ENCODE data around the gene CFAP119. TPM values are rescaled to one million over a fixed set of nuclear protein-coding genes. Genes with fewer than 3 reads are reported as not detected.

Gene CFAP119
- total and polyA plus RNA-seq, 8 donors: 2.0 to 71.2 (median 10.4) TPM; not detected in 2

GRCh38 chr16:30753596-30753995 is 8.3 kb downstream of the CFAP119 start:
- intact Hi-C loops (cut with DNase I; ENCODE audit: low total_unique reads): no loop called here
- H3K27ac ChIP-seq: no peak overlapping the region
- DNase-seq: no peak
- H3K4me1 ChIP-seq: peaks cover 0 to 15% (median 12%) of the 10 kb centered on the region in 4 donors
- no peaks in the 10 kb centered on the region for H3K27me3 ChIP-seq
- no peak for TF ChIP-seq POLR2A (IDR thresholded peaks at IDR 0.05)
- no peak for TF ChIP-seq CTCF (IDR thresholded peaks at IDR 0.05)
- TF ChIP-seq EP300 (IDR thresholded peaks at IDR 0.05): no peak
- no peak for TF ChIP-seq POLR2AphosphoS5 (IDR thresholded peaks at IDR 0.05)
- H3K4me3 ChIP-seq: no peak overlapping the region
- 67 to 82% (median 71%) methylated on average over 4 of the region's 4 CpGs for WGBS, 5 donors
- H3K36me3 ChIP-seq: peaks cover 37 to 81% (median 76%) of the 10 kb centered on the region in 4 donors
- no peaks in the 10 kb centered on the region for H3K9me3 ChIP-seq

- no peak for DNase-seq
- H3K4me1 ChIP-seq: peaks cover 6 to 29% (median 18%) of the 10 kb centered on the region in 4 donors
- H3K27me3 ChIP-seq: no peaks in the 10 kb centered on the region
- no peak overlapping the region for H3K27ac ChIP-seq
- WGBS, 5 donors: 91 to 94% (median 92%) methylated on average over 20 of the region's 20 CpGs
- peaks cover 27 to 58% (median 52%) of the 10 kb centered on the region in 4 donors for H3K36me3 ChIP-seq
- no peaks in the 10 kb centered on the region for H3K9me3 ChIP-seq
- no peak overlapping the region for H3K4me3 ChIP-seq
- intact Hi-C loops (cut with DNase I; ENCODE audit: low total_unique reads): no loop called here
- TF ChIP-seq CTCF (IDR thresholded peaks at IDR 0.05) (no peak), POLR2AphosphoS5 (IDR thresholded peaks at IDR 0.05) (no peak), POLR2A (IDR thresholded peaks at IDR 0.05) (no peak), EP300 (IDR thresholded peaks at IDR 0.05) (no peak)
Observed at GRCh38 chr16:30750876-30751465, 10.9 kb downstream of the CFAP119 start.

GRCh38 chr16:30750201-30750600 is 11.7 kb downstream of the CFAP119 start:
- Histone ChIP-seq H3K9me3 (no peaks in the 10 kb centered on the region), H3K4me1 (peaks cover 6 to 29% (median 18%) of the 10 kb centered on the region in 4 donors), H3K36me3 (peaks cover 28 to 56% (median 46%) of the 10 kb centered on the region in 4 donors), H3K27me3 (no peaks in the 10 kb centered on the region), H3K27ac (no peak overlapping the region), H3K4me3 (no peak overlapping the region)
- TF ChIP-seq CTCF (IDR thresholded peaks at IDR 0.05) (no peak), POLR2A (IDR thresholded peaks at IDR 0.05) (no peak), POLR2AphosphoS5 (IDR thresholded peaks at IDR 0.05) (no peak), EP300 (IDR thresholded peaks at IDR 0.05) (no peak)
- no peak for DNase-seq
- intact Hi-C loops (cut with DNase I; ENCODE audit: low total_unique reads): no loop called here
- WGBS, 5 donors: 83 to 89% (median 86%) methylated on average over 4 of the region's 4 CpGs

GRCh38 chr16:30748634-30749445 is 13.0 kb downstream of the CFAP119 start:
- H3K36me3 ChIP-seq: peaks cover 32 to 56% (median 46%) of the 10 kb centered on the region in 4 donors
- peak overlapping the region; percentile 80 to 95 (median 88) for H3K27ac ChIP-seq
- intact Hi-C loops (cut with DNase I; ENCODE audit: low total_unique reads): no loop called here
- DNase-seq: peak in 1 of 2 donors; percentile 60
- H3K4me3 ChIP-seq: peak overlapping the region; percentile 89 to 99 (median 96)
- no peak for TF ChIP-seq POLR2AphosphoS5 (IDR thresholded peaks at IDR 0.05)
- no peak for TF ChIP-seq EP300 (IDR thresholded peaks at IDR 0.05)
- no peak for TF ChIP-seq POLR2A (IDR thresholded peaks at IDR 0.05)
- TF ChIP-seq CTCF (IDR thresholded peaks at IDR 0.05): no peak
- WGBS, 5 donors: 12 to 50% (median 16%) methylated on average over 9 to 36 of the region's 36 CpGs
- H3K27me3 ChIP-seq: no peaks in the 10 kb centered on the region
- H3K9me3 ChIP-seq: no peaks in the 10 kb centered on the region
- peaks cover 6 to 39% (median 18%) of the 10 kb centered on the region in 4 donors for H3K4me1 ChIP-seq

All from stomach (tissue), 9 donors.